NOMO-1 treated with DMSO at 0.1 percent for 48 hours (cell line): ENCODE data around the gene GTF2H1.

Experiments
- DNase-seq: peaks from one replicate; lab custom pipeline; 2025; ENCODE audit not compliant: unreplicated experiment; lab: John Stamatoyannopoulos, UW

GTF2H1 gene

GRCh38 chr11:18321969-18322711 lies at the start of gene GTF2H1, which contains the start of gene HPS5:
GTF2H1 (plus strand) TSS chr11:18322567; CDS start chr11:18333075, 10,508 bp downstream.
HPS5 (minus strand) TSS chr11:18322140; CDS start chr11:18317858, 4,282 bp downstream.
- DNase-seq = peak; percentile 95

DNA sequence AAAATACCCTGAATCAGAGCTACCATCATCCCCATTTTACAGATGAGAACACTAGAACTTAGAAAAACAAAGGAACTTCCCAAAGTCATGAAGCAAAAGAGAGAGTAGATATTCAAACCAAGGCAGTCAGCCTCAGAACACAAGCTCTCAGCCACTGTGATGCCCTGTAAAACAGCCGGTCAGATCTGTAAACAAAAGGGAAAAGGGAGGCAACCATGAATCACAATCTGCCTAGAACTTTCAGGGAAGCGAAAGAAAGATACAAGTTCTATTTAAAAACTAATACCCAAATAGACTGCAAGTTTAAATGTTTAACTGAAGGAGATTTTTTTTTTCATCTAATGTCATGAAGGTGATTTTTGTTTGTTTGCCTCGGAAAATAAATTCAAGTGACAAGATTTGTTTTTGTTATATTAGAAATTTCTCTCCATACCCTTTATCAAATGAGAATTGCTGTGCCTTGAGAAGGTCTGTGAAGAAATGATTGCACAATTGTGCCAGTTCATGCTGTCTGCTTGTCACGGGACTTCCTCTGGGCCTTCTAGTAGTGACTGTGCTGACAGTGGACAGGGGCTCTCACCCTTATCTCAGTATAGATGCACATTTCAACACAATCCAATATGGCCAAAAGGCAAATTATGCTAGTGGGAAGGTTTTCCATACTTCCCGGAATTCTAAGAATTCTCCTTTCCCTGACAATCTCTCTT lies 44.6 kb upstream of the GTF2H1 start:
- peak; percentile 89 for DNase-seq

DNA sequence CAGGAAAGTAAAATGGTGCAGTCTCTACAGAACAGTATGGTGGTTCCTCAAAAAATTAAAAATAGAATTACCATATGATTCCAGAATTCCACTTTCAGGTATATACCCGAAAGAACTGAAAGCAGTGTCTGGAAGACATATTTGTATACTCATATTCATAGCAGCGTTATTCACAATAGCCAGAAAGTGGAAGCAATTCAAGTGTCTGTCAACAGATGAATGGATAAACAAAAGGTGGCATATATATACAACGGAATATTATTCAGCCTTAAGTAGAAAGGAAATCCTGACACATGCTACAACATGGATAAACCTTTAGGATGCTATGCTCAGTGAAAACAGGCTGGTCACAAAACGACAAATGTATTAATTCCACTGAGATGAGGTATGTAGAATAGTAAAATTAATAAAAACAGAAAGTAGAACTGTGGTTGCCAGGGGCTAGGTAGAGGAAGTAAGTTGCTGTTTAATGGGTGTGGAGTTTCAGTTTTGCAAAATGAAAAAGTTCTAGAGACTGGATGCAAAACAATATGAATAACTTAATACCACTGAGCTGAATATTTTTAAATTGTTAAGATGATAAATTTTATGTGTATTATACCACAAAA lies 41.8 kb upstream of the GTF2H1 start:
- DNase-seq = peak; percentile 63

- no peak for DNase-seq
These were observed 39.7 kb upstream of the GTF2H1 start for GRCh38 chr11:18282626-18283025.

DNA sequence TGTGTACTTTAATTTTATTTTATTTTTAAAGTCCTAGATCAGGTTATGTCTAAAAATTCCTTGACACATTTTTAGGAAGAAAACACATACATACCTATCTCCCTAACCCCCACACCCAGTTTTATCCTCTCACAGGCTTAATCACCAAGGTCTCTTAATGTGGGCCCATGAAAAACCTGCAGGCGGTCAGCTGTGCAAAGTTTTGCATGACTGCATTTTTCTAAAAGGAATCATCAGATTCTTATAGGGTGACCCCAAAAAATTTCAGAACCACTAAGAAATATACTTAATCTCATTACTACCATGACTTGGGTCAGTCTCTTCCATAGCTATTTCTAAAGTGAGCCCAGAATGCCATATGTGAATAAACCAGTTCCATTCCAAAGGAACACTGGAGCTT lies 36.5 kb upstream of the GTF2H1 start:
- DNase-seq = no peak

DNA sequence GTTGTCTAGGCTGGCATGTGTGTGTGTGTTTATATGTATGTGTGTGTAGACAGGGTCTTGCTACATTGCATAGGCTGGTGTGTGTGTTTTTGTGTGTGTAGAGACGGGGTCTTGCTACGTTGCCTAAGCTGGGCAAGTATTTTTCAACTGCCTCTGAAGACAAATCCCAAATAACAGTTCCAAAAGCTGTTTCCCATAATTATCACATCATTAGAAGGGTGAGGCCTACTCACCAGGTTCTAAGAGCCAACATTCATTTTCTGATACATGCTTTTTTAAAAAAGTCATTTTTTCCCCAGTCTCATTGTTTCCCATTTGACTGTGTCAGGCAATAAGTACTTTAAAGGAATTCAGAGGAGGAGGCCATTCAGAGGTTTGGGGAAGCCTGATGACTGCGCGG lies 33.5 kb upstream of the GTF2H1 start:
- DNase-seq = no peak

- DNase-seq = no peak
These were observed 27.5 kb upstream of the GTF2H1 start for GRCh38 chr11:18294862-18295261.

DNA sequence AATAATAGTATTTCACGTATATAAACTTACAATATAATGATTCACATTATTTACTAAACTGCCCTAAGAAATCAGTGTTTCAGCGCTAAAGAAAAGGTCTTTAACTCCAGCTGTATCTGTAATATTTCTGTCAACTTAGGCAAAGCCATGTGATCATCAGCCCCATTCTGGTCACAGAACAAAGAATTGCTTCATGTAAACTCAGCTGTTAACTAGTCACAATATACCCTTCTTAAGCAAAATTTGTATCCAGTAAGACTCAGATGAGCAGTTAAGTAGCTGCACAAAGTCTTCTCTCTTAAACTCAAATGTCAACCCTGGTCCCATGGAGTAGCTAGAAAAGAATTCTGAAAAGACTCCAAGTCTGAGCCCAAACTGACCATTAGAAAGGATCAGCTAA lies 27.1 kb upstream of the GTF2H1 start:
- DNase-seq = no peak

- no peak for DNase-seq
These were observed 22.6 kb upstream of the GTF2H1 start for GRCh38 chr11:18299721-18300120.

DNA sequence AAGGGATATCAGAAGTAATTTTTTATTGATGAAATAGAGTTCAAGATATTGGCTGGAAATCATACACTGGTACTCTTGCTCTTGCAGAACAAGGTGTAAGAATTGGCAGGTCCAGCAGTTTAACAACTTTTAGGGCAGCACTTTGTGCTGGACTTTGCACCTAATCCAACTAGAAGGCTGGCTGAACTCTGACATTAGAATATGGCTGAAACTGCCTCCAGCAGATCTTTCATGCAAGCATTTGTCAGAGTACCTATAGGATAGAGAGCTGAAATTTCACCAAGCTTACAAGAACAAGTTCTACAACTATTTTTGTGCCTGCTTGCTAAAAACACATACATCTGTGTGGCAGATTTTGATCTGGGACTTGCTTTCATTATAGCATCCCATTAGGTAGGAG lies 17.6 kb upstream of the GTF2H1 start:
- DNase-seq = no peak

GRCh38 chr11:18307461-18308139 lies 14.8 kb upstream of the GTF2H1 start:
- DNase-seq = no peak

DNA sequence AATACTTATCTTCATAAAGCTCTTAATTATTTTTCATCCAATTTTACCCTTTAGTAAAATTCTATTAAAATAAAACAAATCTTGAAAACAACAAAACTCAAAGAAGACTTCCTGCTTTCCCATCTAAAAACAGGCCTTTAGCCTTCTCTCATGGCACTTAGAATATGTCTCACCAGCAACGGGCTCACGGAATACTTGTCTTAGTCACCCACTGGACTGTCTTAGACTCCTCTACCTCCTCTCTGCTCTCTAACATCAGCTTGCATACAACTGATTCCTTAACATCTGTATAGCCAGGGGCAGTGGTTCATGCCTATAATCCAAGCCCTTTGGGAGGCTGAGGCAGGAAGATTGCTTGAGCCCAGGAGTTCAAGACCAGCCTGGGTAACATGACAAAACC lies 14.1 kb upstream of the GTF2H1 start:
- DNase-seq = no peak

- no peak for DNase-seq
These were observed 12.7 kb upstream of the GTF2H1 start for GRCh38 chr11:18309691-18310090.

DNA sequence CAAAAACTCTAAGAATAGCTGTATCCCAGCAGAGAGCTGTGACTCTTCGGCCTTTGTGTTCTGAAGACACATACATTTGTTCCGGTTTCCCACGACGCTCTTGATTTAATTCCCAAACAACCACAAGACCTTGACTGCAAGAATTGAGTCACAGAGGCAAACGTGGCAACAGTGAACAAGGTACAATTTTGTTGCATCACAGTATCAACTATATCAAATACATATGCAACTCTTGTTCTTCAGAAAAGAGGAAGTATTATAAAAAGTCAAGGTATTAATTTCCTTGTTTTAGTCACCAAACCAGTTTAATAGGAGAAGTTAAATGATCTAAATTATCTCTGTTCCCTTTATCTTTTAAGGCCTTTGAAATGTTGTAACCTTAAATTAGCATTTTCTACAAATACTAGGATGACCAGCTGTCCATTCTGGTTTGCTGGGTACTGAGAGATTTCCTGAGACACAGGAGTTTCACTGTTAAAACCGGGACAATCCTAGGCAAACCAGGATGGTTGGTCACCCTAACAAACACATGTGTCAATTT lies 11.5 kb upstream of the GTF2H1 start:
- DNase-seq = peak; percentile 97

DNA sequence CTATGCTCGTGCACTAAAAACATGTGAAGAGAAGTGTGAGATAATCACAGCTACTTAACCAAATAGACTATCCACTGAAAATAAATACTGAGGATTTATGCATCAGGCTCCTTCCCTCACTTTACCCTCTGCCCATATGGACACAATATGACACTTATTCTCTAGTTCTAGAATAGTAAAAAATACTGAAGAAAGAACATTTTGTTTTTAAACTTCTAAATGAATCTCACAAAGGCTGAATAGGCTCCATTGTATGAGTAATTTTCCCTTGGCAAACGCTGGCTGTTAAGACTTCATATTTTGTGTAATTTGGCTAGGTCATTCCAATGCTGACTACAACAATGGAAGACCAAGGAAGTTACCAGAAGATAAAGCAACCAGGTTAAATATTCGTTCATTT lies 10.4 kb upstream of the GTF2H1 start:
- DNase-seq = no peak

- peak; percentile 17 for DNase-seq
These were observed 9.5 kb upstream of the GTF2H1 start for GRCh38 chr11:18312663-18313420.

GRCh38 chr11:18313965-18314763 lies 8.2 kb upstream of the GTF2H1 start:
- no peak for DNase-seq

DNA sequence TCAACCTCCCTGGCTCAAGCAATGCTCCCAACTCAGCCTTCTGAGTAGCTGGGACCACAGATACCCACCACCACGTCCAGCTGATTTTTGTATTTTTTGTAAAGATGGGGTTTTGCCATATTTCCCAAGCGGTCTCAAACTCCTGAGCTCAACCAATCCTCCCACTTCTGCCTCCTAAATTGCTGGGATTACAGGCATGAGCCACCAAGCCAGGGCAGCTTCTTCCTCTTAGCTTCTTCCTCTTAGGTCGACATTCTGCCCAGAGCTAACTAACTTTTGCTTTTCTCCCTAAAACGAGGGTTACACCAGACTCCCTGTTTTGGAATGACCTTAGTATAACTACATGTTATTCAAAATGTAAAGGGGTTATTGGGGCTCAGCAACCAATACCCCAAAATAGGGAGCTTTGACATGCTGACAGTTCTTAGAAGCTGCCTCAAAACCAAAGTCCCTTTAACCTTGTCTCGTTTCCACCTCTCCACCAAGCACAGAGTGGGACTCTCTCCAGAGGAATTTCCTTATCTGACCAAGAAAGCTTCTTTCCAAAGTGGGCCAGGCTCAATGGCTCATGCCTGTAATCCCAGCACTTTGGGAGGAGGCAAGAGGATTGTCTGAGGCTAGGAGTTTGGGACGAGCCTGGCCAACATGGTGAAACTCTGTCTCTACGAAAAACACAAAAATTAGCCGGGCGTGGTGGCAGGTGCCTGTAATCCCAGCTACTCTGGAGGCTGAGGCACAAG lies 7.4 kb upstream of the GTF2H1 start:
- no peak for DNase-seq

DNA sequence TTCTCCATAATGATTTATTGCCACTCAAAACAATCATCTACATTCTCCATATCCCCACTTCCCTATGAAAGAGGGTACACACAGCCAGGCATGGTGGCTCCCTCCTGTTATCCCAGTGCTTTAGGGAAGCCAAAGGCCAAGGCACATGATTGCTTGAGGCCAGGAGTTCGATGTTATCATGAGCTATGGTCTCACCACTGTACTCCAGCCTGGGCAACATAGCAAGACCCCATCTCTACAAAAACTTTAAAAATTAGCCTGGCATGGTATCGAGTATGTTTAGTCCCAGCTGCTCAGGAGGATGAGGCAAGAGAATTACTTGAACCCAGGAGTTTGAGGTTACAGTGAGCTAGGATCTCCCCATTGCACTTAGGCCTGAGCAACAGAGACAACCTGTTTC lies 6.5 kb upstream of the GTF2H1 start:
- no peak for DNase-seq
